ENCODE data around the gene SH3RF1.
"Not testable (repeated sequence)": the region's sequence is repeated elsewhere in the genome, so short reads cannot be mapped to it uniquely, and the experiment has no call there.

Gene SH3RF1

DNA sequence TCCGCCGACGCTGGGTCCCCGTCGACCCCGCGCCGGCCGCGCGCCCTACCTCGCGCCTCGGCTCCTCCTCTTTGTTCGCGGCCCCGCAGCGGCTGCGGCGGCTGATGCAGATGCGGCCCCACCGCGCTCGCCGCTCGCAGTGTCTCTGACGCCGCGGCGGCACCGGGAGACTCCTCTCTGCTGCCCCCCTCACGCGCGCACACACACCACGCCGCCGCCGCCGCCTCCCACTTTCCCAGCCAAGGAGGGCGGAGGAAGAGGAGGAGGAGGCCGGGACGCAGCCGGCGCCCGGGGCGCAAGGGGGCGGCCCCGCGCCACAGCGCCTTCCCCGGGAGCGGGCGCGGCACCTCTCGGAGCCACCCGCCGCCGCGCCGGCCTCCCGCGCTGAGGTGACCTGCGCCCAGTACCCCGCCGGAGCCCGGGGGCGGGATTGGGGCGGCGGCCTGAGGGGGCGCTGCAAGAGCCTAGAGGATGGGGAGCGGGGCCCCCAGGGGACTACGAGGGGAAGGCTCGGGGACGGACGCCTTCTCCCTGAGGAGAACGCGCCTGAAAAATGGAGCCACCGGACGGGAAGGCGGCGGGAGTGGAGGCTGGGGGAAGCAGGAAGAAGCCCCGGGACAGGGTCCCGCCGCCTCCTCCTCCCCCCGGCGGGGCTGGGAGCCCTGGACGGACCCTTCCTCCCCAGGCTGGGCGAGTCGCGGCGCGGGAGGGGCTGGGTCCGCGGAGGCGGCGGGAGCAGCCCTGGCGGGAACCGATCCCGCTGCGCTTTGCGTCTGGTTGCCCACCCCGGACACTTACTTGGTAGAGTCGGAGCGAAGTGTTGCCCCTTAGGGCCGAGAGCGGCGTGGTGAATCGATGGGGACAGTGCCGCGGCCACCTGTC is at the start of gene SH3RF1:
Gene SH3RF1 (minus strand): TSS at position 147 of the 882 bp plus-strand sequence. CDS start 1,744 bp downstream, outside the sequence.
- DNase-seq: peak; percentile 77

DNA sequence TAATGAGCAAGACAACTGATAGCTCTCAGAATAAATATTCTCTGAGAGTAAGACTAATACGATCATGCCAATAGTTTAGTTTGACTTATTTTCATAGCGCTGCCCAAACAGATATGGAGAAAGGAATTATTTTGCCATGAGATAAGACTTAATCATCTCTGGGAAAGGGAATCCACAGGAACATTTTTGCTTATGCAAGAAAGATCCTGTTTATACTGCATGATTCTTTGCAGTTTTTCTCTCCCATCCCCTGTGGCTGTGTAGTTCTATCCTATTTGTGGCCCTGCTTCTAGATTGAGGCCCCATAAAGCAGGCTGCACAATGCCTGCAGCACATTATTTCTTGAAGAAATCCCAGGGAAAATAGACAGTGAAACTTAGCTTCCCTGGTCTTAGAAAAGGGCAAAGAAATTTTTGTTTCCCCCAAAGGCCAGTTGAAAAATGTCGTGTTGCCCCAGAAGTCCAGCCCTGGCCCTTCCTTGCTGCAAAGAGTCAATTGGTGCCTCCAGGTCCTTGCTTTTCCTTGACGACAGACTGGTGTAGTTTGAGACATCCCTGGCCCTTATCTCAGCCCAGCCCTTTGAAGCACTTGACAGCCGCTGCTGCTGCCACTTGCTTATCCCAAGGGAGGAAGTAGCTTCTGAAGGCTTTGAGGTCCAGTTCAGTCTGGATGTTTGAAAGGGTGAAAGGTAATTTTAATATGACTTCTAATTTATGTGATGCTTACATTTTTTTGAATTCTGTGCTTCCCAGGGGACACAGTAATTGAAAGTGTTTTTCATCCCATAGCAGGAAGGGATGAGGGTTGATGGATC is 45.0 kb upstream of the SH3RF1 start:
- peak; percentile 39 for DNase-seq

DNA sequence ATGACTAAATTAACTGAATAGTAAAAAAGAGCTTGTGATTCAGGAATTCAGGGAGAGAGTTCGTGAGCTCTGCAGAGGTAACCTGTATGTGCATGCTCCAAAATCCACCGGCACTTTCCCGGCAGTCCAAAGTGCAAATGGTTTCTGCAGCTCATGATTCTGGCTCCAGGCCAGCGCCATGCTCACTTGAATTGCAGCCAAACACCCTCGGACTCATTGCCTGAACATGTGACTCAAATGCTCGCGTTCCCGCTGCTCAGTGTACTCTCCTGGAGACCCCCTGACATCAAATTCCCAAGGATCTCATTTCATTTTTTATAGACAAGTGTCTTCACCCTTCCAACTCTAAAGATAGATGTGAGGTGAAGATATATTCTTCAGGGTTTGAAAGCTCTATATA is 44.1 kb upstream of the SH3RF1 start:
- DNase-seq: peak; percentile 55

DNA sequence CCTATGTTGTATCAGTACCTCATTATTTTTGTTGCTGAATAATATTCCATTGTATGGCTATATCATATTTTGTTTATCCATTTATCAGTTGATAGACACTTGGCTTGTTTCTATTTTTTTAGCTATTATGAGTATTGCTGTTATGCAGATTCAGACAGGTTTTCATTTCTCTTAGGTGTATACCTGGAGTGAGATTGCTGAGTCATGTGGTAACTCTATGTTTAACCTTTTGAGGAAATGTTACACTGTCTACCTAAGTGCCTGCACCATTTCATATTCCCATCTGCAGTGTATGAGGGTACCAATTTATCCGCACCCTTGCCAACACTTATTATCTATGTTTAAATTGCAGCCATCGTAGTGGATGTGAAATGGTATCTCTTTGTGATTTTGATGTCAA is 43.0 kb upstream of the SH3RF1 start:
- DNase-seq: no peak

DNA sequence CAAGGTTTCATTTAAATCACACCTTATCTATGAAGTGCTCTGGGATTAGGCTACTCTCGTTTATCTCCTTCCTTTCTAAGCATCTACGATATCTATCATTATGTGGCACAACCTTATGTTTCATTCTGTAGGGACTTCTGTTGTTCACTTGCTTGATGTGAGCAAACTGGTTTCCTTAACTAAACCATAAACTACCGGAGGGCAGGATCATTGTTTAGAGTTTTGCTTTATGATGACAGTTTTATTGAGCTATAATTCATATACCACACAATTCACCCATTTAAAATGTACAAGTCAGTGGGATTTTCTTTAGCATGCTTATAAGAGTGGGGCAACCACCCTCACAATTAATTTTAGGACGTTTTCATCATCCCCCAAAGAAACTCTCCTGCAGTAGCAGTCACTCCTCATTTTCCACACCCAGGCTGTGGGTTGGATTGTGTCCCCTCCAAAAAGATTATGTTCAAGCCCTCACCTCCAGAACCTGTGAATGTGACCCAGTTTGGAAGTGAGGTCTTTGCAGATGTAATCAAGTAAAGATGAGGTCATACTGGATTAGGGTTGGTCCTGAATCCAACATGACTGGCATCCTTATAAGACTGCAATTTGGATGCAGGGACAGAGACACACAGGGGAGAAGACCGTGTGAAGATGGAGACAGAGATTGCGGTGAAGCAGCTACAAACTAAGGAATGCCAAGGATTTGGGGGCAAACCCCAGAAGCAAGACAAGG is 42.1 kb upstream of the SH3RF1 start:
- DNase-seq: no peak

DNA sequence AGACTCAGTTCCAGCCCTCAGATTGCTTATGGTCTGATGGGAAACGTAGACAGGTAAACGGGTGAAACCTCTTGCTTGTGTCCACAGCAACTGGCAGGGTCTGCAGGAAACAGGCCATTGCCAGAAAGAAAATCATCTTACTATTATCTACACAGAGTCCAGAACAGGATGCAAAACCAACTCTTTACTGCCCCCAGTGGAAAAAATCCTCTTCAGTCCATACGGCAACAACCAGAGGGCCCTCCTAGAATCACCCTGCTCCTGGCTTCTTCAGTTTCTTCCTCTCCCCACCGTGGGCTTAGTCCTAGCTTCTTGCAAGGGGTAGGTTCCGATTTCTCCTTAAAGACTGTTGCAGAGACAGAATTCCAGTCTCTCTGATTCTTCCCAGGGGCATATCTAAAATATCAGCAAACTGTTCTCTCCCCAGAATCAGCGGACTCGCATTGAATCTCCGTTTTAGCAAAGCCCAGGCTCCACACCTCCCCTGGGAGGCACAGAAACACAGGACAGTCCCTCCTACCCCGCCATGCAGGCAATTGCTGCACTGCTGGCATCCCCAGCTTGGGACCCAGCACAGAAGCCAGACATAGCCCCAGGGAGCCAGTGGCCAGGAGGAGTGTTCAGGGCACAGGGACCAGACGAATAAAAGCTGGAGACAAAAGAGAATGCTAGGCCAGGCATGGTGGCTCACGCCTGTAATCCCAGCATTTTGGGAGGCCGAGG is 41.0 kb upstream of the SH3RF1 start:
- DNase-seq: peak; percentile 31

DNA sequence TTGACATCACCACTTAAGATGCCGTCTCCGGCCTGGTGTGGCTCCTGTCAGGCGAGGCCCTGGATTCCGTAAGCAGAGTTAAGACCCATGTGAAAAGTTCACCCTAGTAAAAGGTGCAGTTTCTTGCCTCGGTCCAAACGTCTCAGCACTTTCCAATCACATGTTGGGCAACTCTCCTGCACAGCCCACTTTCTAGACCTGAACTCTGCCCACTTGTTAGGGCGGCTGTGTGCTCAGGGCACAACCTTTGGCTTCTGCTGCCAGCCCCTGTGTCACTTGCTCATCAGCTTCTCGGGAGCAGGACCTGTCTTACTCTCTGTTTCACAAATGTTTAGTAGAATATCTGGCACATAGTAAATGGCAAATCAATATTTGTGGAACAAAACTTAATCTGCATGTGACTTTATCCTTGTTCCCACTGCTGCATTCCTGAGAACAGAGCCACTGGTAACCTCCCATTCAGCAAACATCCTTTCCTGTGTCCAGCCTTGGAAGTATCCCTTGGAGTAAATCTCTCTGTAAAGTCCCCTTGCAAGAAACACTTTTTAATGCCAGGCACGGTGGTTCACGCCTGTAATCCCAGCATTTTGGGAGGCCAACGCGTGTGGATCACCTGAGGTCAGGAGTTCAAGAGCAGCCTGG is 38.7 kb upstream of the SH3RF1 start:
- no peak for DNase-seq

DNA sequence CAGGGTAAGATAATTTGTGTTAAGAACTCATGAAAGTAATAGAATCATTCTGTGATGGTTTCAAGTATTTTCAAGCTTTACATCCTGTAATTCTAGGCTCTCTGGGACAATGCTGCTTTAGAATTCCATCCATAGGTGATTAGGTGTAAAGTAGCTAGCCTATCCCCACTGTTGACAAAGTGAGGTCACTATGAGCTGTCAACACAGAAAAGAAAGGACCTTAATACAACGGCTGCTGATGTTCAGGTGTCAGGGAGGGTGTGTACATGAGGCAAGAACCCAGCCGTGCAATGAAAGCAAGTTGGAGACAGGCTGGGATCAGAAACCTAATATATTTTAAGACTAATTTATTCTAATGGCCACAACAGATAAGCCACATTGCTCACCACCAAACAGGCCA is 36.8 kb upstream of the SH3RF1 start:
- no peak for DNase-seq

DNA sequence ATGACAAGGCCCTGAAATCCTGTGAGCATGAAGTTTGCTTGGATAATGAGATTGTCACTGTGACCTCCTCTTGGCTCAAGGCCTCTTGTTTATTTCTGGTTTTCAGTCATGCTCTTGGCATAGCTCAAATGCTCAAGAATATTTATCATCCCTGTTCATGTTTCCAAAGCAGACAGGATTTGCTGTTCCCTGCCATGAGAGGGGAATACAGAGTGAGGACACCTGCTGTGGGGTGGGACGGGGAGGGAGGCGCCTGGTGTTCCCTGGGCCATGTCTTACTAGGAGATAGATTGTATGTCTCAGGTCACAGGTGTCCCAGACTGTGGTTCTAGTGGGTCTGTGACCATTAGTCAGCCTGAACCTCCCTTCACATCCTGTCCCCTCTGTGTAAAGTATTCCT is 34.9 kb upstream of the SH3RF1 start:
- no peak for DNase-seq

DNA sequence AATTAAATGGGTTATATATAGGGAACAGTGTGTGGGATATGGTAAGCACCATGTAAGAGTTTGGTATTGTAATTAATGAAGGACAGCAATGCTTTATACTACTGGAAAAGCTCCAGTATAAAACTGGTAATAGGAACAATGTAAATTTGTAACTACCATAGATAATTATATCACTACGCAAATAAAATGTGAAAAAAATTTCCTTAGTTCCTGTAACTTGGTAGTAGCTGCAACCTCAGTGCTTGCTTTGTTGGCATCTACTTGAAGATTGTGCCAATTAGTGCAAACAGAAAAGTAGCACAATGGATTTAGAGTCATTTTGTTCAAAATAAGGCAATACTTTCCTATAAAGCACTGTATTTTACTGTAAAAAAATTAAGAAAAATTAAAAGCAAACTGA is 34.4 kb upstream of the SH3RF1 start:
- no peak for DNase-seq

DNA sequence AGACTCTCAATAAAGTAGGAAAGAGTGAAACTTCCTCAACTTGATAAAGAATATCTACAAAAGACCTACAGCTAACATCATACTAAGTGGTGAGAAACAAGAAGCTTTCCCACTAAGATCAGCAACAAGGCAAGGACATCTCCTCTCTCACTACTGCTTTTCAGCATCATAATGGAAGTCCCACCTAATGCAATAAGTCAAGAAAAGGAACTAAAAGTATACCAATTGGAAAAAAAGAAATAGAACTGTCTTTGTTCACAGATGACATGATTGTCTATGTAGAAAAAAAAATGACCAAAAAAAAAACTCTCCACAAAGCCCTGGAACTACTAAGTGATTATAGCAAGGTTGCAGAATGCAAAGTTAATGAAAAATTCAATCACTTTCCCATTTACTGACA is 25.1 kb upstream of the SH3RF1 start:
- DNase-seq: no peak

DNA sequence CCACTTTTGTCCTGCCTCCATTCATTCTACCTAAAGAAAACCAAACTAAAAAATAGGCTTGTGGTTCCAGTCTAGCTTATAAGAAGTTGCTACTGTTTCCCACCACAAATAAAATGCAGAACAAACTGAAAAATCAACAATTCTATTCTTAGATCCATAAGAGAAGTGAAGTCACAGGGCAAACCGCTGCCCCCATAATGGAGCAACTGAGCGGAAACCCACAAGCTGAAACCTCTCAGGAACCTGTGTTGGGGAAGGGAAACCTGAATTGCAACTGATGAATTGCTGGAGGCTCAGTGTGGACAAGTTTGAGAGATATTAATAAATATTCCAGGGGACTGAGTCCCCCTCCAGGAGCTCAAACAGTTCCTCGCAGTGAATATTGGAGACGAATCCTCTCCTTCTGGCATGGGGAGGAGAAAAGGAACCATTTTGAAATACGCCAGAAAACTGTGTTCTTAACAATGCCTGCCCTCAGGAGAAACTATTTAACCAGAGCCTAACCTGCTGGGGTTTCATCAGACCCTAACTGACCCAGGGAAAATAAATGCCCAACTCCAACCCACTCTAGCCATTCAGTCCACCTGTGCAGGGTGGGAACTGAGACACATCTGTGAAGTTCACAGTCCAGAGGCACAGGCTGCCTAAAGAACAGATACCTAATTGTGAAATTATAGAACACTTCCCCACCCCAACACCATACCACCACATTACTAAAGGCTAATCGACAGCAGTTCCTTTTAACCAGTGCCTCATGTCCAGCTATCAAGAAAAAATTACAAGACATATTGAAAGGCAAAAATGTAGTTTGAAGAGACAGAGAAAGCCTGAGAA is 22.8 kb upstream of the SH3RF1 start:
- DNase-seq: no peak

DNA sequence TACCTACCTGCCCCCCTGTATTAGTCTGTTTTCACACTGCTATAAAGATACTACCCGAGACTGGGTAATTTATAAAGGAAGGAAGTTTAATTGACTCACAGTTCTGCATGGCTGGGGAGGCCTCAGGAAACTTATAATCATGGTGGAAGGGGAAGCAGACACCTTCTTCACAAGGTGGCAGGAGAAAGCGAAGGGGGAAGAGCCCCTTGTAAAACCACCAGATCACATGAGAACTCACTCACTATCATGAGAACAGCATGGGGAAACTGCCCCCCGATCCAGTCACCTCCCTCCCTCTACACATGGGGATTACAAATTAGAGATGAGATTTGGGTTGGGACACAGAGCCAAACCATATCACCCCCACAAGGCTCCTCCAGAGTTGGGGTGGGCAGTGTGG is 17.2 kb upstream of the SH3RF1 start:
- DNase-seq: not testable (repeated sequence)

DNA sequence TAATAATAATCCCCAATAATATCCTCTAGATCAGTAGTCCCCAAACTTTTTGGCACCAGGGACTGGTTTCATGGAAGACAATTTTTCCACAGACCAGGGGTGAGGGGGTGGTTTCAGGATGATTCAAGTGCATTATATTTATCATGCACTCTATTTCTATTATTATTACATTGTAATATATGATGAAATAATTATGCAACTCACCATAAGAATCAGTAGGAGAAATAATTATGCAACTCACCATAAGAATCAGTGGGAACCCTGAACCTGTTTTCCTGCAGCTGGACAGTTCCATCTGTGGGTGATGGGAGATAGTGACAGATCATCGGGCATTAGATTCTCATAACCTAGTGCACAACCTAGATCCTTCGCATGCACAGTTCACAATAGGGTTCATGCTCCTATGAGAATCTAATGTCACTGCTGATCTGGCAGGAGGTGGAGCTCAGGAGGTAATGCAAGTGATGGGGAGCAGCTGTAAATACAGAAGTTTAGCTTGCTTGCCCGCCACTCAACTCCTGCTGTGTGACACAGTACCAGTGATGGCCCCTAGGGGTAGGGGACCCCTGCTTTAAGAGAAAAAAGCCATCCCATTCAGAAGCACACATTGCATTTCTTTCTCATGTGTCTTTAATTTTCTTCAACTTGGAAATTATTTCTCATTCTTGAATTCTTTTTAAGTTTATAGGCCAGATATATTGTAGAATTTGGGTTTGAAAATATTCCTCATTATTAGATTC is 16.0 kb upstream of the SH3RF1 start:
- DNase-seq: no peak

DNA sequence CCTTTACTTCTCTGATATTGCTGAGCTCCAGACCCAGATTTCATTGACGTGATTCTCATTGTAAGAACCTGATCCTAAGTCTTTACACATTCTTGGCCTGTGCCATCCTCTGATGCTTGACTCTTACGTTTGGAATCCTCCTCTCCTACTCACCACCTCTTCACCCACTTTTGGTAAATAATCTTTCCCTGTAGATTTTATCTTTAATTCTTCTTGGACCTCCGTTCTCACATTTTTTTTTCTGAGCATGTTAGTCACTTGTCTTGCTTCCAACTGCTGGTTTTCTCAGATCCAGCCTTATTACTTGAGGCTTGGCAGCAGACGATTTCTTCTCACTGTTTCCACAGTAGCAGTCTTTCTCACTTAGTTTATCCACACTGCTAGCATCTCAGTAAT is 12.4 kb upstream of the SH3RF1 start:
- no peak for DNase-seq

DNA sequence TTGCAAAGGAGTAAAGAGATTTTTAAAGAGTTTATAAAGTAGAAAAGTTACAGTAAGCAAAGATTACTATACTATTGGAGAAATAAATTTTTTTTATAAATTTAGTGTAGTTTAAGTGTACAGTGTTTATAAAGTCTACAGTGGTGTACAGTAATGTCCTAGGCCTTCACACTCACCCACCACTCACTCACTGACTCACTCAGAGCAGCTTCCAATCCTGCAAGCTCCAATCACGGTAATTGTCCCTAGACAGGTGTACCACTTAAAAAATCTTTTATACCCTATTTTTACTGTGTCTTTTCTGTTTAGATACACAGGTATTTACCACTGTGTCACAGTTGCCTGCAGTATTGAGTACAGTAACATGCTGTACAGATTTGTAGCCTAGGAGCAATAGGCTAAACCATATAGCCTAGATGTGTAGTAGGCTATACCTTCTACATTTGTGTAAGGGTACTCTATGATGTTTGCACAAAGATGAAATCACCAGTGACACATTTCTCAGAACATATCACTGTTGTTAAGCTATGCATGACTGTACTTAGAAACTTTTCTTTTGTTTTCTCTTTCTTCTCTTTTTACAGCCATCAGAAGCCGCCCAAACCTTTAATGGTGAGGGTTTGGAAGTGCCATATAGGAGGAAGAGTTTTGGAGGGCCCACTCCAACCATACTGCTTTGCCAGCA is 11.8 kb upstream of the SH3RF1 start:
- no peak for DNase-seq

DNA sequence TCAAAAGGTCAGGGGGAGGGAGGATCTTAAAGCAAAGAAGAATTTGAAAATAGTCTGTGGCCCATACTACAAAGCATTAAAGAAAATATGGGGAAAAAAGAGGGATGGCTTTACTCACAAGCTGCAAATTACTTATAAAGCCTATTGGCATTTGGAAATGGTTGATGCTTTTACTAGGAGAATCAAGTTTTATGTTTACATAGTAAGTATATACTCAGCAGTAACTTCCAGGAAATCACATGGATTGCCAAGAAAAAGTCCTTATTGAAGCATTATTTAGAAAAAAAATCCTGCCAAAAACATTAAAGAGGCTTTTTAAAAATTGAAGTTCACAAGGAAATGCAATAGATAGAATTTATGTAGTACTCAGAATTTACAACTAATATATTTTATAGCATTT is 8.4 kb upstream of the SH3RF1 start:
- DNase-seq: no peak

DNA sequence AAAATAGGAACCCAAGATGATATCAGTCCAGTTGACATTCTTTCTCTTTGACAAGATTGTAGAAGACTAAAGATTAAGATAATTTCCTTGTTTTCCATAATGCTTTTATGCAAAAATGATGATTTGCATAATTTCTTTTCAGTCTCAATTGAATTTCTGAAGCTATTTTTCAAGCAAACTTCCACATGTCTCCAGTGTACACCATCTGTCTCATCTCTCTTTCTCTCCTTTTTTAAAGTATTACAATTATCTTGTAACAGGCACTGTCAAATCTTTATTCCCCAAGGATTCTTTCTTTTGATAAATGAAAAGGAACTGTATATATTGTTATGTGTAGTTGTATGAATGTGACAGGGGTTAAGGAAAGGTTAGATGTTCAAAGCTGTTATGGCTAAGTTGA is 7.9 kb upstream of the SH3RF1 start:
- no peak for DNase-seq

DNA sequence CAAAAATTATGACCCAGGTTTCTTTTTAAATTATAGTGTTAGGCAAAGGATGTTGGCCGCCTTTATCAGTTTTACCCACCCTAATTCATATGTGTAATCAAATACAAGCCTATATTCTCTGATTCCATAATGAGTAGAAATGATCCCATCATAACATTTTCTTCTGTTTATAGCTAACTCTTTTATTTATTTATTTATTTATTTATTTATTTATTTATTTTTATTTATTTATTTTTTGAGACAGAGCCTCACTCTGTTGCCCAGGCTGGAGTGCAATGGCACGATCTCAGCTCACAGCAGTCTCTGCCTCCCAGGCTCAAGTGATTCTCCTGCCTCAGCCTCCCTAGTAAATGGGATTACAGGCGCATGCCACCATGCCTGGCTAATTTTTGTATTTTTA is 7.1 kb upstream of the SH3RF1 start:
- not testable (repeated sequence) for DNase-seq

DNA sequence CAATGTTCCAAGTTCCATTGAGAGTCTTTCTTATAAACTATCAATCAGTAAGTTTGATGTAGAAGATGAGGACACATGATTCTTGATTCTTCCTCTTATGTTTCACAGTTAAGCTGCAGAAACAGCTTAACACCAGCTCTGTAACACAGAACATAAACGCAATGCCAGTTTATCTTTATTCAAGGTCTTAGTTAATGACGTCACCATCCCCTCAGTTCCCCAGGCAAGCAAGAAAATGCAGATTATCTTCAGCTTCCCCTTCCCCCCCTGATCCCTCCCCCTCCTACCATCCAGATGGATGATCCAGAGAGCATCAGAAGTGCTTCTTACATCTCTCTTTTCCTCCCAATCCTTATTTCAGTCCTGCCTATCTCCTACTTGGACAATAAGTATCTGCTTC is 4.4 kb upstream of the SH3RF1 start:
- DNase-seq: no peak

Data from NCI-H1436 (cell line).